Thyroid gland (tissue), 4 donors: Measurements from ENCODE around the gene ALDH1A1.

Source experiments
- POLR2A ChIP-seq, 2 donors: fragments of 450-650 bp; IDR thresholded peaks; one replicate each; pipeline ENCODE4 v1.6.1; 2017; ENCODE audit warnings: antibody characterized with exemption in 2 of 2, mild to moderate bottlenecking in 2 of 2, moderate library complexity in 1 of 2
- TF ChIP-seq, protein P1 (sequence below), 6 experiments: fragments of 200-600 bp in 3 of 6; fragments of 450-650 bp in 3 of 6; sonication (generic) in 3 of 6; IDR thresholded peaks; one replicate each; pipeline ENCODE4 v1.5.1; 2016 to 2019; ENCODE audit warnings: antibody characterized with exemption in 6 of 6, mild to moderate bottlenecking in 2 of 6, inconsistent platforms in 1 of 6, moderate library complexity in 1 of 6

- no peak for TF ChIP-seq POLR2A (IDR thresholded peaks at IDR 0.05)
- TF ChIP-seq, protein P1, sequence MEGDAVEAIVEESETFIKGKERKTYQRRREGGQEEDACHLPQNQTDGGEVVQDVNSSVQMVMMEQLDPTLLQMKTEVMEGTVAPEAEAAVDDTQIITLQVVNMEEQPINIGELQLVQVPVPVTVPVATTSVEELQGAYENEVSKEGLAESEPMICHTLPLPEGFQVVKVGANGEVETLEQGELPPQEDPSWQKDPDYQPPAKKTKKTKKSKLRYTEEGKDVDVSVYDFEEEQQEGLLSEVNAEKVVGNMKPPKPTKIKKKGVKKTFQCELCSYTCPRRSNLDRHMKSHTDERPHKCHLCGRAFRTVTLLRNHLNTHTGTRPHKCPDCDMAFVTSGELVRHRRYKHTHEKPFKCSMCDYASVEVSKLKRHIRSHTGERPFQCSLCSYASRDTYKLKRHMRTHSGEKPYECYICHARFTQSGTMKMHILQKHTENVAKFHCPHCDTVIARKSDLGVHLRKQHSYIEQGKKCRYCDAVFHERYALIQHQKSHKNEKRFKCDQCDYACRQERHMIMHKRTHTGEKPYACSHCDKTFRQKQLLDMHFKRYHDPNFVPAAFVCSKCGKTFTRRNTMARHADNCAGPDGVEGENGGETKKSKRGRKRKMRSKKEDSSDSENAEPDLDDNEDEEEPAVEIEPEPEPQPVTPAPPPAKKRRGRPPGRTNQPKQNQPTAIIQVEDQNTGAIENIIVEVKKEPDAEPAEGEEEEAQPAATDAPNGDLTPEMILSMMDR (IDR thresholded peaks at IDR 0.05) = no peak
These were observed 42.5 kb upstream of the ALDH1A1 start for GRCh38 chr9:72995131-72996024.
